Activated T-helper 1 cell treated with Interleukin-2 at 50 U/mL for 16 hours (primary cell): ENCODE measurements around the gene METRN.

ENCODE experiments used
- DNase-seq: peaks from one replicate; pipeline ENCODE4 v3.0.0-alpha.2; 2020; ENCODE audit warnings: low read depth

Gene METRN

DNA sequence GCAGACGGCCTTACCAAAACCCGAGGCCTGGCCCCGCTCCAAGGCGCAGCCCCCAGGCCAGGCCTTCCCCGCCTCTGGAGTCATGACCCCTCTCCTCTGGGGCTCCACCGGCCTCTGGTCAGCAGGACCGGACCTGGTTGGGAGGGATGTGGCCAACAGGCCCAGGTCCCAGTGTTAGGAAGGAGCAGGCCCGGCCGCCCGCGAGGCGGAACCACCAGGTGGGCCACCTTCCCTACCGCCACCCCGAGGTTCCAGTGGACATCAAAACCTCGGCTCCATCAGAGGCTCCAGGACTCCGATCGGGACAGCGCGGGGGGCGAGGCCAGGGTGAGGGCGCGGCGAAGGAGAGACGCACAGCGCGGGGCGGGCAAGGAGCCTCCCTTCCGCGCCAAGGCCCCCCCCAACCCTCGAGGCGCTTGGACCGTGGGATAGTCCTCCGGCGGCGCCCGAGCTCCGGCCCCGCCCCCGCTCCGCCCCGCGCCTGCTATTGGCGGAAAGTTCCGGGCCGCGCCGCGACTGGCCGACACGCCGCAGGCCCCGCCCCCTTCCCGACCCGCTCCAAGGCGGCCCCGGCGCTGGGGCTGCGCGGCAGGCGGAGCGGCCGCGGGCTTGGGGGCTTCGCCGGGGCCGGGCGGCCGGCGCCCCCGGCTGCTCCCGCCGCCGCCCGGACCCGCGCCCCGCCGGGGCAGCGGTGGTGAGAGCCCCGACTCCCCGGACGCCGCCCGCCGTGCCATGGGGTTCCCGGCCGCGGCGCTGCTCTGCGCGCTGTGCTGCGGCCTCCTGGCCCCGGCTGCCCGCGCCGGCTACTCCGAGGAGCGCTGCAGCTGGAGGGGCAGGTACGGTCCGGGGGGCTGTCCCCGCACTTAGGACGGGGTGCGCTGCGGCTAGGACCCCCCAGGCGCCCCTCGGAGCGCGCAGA, at the start of gene METRN:
Gene METRN (plus strand): TSS at position 561 of the 919 bp plus-strand sequence. CDS start 172 bp downstream, at position 733.
- peak; percentile 83 for DNase-seq

GRCh38 chr16:666572-666971, 48.3 kb upstream of the METRN start:
- no peak for DNase-seq

- no peak for DNase-seq
Measured at GRCh38 chr16:667113-667779, 47.7 kb upstream of the METRN start.

DNA sequence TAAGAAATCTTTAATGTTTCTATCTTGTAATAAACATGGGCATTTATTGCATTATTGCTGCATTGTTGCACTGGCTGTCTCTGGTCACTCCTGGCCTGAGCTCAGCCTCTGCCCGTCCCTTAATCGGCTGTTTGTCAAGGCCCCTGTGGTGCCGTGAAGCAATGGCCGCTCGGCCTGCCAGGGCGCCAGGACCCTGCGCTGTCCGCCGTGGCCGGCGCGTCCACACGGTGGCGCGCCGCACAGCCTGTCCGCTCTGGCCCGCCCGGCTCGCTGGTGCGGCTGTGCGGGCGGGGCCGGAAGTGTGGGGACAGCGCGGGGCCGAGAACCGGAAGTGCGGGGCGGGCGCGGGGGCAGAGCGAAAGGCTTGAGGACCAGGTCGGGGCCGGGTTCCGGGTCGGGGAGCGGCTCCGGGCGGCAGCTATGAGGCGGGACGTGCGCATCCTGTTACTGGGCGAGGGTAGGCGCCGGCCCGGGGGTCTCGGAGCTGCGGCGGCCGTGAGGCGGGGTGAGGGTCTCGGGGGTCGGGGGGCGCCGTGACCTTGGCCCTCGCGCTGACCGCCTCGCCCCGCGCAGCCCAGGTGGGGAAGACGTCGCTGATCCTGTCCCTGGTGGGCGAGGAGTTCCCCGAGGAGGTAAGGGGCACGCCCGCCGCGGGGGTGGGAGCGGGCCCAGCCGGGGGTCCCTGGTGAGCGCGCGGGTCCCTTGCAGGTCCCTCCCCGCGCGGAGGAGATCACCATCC, 47.0 kb upstream of the METRN start, which contains the start of gene RHOT2:
Gene RHOT2 (plus strand): TSS at position 353 of the 739 bp plus-strand sequence. CDS start 68 bp downstream, at position 421.
- DNase-seq = peak; percentile 93

DNA sequence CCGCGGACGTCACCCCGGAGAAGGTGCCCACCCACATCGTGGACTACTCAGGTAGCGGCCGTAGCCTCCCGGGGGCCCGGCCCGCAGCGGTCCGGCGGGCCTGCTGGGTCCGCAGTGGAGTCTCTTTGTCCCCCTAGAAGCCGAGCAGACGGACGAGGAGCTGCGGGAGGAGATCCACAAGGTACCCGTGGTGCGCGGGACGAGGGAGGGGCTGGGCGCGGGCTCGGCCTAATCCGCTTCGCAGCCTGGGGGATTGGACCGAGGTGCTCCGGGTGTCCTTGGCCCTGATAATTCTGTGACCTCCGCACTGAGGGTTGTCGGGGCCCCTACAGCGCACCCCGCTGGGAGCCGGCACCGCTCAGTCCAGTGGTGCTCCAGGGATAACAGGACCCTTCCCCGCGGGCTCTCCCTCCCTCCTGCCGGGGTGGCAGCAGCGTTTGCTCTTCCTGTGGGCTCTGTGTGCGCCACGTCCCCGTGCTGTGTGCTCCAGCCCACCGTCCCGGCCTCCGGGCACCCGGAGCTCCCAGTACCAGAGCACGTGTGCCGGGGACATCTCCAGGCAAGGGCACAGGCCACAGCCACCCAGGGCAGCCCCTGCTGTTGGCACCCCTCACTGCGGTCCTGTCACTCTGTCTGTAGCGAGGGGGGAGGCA, 46.3 kb upstream of the METRN start:
- no peak for DNase-seq

GRCh38 chr16:669666-670065, 45.3 kb upstream of the METRN start:
- no peak for DNase-seq

GRCh38 chr16:670485-671352, 44.2 kb upstream of the METRN start:
- DNase-seq = no peak

- DNase-seq = no peak
Measured at GRCh38 chr16:671353-672131, 43.4 kb upstream of the METRN start.

- no peak for DNase-seq
Measured at GRCh38 chr16:672371-672770, 42.5 kb upstream of the METRN start.

GRCh38 chr16:672851-673250, 42.1 kb upstream of the METRN start:
- no peak for DNase-seq

GRCh38 chr16:673399-673991, 41.4 kb upstream of the METRN start:
- DNase-seq = no peak

DNA sequence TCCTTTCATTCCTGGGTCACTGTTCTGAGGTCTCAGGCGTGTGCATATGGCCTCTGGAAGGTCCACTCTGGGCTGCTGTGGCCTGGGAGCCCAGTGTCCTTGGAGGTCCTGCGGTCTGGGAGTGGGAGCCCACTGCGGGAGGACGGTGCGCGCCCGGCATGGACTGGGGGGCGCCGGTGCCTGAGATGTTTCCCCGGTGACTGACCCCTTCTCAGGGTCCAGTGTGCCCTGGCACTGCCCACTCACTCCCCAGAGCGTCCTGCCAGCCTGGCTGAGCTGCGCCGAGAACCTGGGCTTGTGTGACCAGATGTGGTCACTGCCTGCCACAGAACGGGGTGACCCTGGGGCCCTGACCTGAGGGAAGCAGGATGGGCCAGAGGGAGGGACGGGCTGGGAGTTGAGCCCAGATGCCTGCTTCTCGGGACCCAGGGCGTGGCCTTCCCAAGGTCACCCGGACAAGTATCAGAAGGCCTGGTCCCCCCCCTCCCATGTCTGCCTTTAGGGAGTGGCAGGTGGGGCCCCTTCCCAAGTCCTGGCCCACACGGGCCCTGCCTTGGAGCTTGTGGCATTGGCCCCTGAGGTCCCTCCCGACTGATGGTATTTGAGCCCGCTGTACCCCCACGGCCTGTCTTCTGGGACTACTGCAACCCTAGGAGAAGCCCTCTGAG, 40.6 kb upstream of the METRN start:
- DNase-seq = no peak

DNA sequence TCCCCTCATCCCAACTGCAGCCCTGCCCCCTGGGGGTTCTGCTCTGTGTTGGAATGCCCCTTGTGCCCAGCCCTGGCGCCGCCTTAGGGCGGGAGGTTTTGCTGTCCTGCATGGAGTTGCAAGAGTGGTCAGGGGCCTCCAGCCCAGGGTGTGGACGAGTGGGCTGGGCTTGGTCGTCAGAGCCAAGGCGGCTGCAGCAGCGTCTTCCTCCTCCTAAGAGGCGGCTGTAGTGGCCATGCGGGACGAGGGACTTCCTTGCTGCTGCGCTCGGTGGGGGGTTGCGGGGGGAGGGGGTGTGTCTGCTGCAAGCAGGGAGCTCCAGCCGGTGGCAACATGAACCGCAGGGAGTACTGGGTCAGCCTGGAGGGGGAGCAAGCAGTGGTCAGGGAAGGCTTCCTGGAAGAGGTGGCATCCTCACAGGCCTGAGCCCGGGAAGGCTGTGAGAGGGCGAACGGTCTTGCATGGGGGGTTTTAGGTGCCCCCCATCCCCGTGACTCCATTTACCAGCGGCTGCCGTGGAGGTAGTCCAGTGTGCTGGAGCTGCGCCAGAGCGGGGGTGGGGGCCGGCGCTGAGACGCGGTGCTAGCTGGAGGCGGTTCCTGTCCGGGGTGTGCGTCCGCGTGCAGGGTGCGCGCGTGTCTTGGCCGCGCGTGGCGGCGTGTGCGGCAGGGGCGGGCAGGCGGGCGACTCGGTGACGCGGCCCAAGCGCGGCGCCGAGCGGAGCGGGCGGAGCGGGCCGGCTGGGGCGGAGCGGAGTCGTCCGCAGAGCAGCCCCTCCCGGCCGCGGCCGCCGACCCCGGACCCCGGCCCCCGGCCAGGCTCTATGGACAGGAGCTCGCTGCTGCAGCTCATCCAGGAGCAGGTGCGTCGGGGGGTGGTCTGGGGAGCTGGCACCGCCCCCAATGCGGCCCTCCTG, 39.7 kb upstream of the METRN start, which contains the start of gene RHBDL1:
Gene RHBDL1 (plus strand): TSS at position 704 of the 916 bp plus-strand sequence. CDS start 120 bp downstream, at position 824.
- no peak for DNase-seq

- no peak for DNase-seq
Measured at GRCh38 chr16:675884-676564, 38.9 kb upstream of the METRN start.

GRCh38 chr16:676565-676902, 38.4 kb upstream of the METRN start:
- DNase-seq = no peak

DNA sequence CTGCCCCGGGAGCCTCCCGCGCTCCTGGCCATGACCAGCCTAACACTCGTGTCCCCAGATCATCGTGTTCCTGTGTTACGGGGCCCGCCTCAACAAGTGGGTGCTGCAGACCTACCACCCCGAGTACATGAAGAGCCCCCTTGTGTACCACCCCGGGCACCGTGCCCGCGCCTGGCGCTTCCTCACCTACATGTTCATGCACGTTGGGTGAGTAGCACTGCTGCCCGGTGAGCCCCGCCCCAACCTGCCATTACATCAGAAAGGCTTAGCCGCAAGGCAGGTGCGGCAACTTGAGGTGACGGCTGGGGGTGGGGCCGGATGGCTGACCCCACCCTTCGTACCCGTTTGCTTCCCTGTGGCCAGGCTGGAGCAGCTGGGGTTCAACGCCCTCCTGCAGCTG, 38.0 kb upstream of the METRN start:
- DNase-seq = no peak
